Adrenal gland (tissue), 12 donors: ENCODE measurements around the gene PRDM11. TPM values are rescaled to one million over a fixed set of nuclear protein-coding genes. Genes with fewer than 3 reads are reported as not detected.

Source experiments
- DNase-seq, 7 donors: peaks; one replicate each; pipeline ENCODE4 v3.0.0-alpha.2; 2019 to 2020
- H3K27ac ChIP-seq, 5 donors: fragments of 200-600 bp; sonication (generic) in 4 of 5; 1 replicate in 3 of 5; 2 replicates in 2 of 5; pipeline versions ENCODE4 v1.5.1 to v1.8.0; 2016 to 2020; ENCODE audit warnings: mild to moderate bottlenecking in 1 of 5
- H3K27me3 ChIP-seq: fragments of 200-600 bp; 2 replicates; pipeline ENCODE4 v1.8.0; 2021
- H3K36me3 ChIP-seq, 2 donors: fragments of 200-600 bp; replicated peaks in 1 of 2; 1 replicate in 1 of 2; 2 replicates in 1 of 2; pipeline versions ENCODE4 v1.5.1 to v1.8.0; 2018 to 2022
- H3K4me1 ChIP-seq, 2 donors: fragments of 200-600 bp; replicated peaks in 1 of 2; 1 replicate in 1 of 2; 2 replicates in 1 of 2; pipeline versions ENCODE4 v1.5.1 to v1.8.0; 2018 to 2021
- H3K4me3 ChIP-seq, 4 donors: fragments of 200-600 bp; sonication (generic) in 3 of 4; one replicate each; pipeline ENCODE4 v1.5.1; 2016 to 2018
- H3K9me3 ChIP-seq, 3 donors: fragments of 200-600 bp; sonication (generic) in 1 of 3; replicated peaks in 1 of 3; 1 replicate in 2 of 3; 2 replicates in 1 of 3; pipeline versions ENCODE4 v1.5.1 to v1.8.0; 2016 to 2021
- POLR2A ChIP-seq, 2 donors: fragments of 450-650 bp; IDR thresholded peaks; one replicate each; pipeline ENCODE4 v1.6.1; 2017; ENCODE audit warnings: antibody characterized with exemption in 2 of 2, mild to moderate bottlenecking in 2 of 2, moderate library complexity in 1 of 2
- WGBS, 4 donors: extraction: QIAGEN DNeasy Blood & Tissue Kit in 2 of 4; methylation state at CpG; one replicate each; pipeline versions ENCODE4 v1.1.5 to v1.1.7; 2013 to 2017; 5-methylcytosine and 5-hydroxymethylcytosine counted together
- intact Hi-C, 2 donors: fragments of 100-400 bp; cut with DNase I; formaldehyde crosslinking; loops; one replicate each; pipeline versions ENCODE4 v1.14.1 to v1.15.0; 2022 to 2023
- polyA plus RNA-seq, 3 donors: library from polyadenylated mRNA; stranded (reverse); fragments of 200-250 nt in 2 of 3; fragments of 350-450 nt in 1 of 3; fragmentation: Illumina TruSeq in 1 of 3; extraction: RNeasy Lipid Tissue Mini Kit (QIAGEN cat#74804) in 1 of 3; gene quantifications; one replicate each; pipeline ENCODE4 v1.2.3, GENCODE V29; 2013 to 2014
- total RNA-seq, 9 donors: library from RNA; depleted of rRNA in 4 of 9; stranded (reverse); fragments of >200 nt in 4 of 9; fragments of 120-200 nt in 1 of 9; fragmentation: NEBNext Ultra II Directional in 1 of 9; extraction: Animal tissue kit (Norgen Biotek cat#: 25700) in 1 of 9; gene quantifications; one replicate each; pipeline versions ENCODE4 v1.1.0 to v1.2.4, GENCODE V29; 2013 to 2023
- TF ChIP-seq, protein P1 (sequence below), 6 experiments: fragments of 450-650 bp in 4 of 6; fragments of 200-600 bp in 2 of 6; sonication (generic) in 1 of 6; IDR thresholded peaks; 1 replicate in 5 of 6; 2 replicates in 1 of 6; pipeline versions ENCODE4 v1.5.1 to v1.8.0; 2016 to 2021; ENCODE audit warnings: antibody characterized with exemption in 6 of 6, mild to moderate bottlenecking in 2 of 6, moderate library complexity in 1 of 6
- donor health status: healthy with polysubstance abuse.
- donor health status: Bipolar disorder and iron deficiency.
- donor health status: DM: yes; HTN: yes; CAD: no.
- donor health status: DM: no; HTN: no; CAD: no.
- donor health status: DM: no; HTN: no; CAD: no.
- donor health status: DM: yes; HTN: yes; CAD: no.

PRDM11 gene
- total and polyA plus RNA-seq, 12 donors, result 3.3 to 16.9 (median 11.9) TPM

DNA sequence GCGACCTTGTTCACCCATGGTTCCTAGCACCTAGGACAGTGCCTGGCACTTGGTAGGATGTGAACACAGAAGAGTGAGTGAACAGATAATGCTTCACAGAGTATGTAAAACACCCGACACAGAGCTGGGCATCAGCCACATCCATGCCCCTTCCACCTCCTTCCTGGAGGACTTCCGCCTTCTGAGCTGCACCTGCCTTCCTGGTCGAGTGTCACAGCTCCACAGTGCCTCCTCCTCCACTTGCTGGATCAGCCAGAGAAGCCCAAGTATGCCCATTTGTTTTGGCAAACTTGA lies 20.1 kb downstream of the PRDM11 start:
- no peaks in the 10 kb centered on the region for H3K27me3 ChIP-seq
- 79 to 85% (median 79%) methylated on average over 4 of the region's 4 CpGs for WGBS, 4 donors
- TF ChIP-seq, protein P1, sequence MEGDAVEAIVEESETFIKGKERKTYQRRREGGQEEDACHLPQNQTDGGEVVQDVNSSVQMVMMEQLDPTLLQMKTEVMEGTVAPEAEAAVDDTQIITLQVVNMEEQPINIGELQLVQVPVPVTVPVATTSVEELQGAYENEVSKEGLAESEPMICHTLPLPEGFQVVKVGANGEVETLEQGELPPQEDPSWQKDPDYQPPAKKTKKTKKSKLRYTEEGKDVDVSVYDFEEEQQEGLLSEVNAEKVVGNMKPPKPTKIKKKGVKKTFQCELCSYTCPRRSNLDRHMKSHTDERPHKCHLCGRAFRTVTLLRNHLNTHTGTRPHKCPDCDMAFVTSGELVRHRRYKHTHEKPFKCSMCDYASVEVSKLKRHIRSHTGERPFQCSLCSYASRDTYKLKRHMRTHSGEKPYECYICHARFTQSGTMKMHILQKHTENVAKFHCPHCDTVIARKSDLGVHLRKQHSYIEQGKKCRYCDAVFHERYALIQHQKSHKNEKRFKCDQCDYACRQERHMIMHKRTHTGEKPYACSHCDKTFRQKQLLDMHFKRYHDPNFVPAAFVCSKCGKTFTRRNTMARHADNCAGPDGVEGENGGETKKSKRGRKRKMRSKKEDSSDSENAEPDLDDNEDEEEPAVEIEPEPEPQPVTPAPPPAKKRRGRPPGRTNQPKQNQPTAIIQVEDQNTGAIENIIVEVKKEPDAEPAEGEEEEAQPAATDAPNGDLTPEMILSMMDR (IDR thresholded peaks at IDR 0.05), result no peak

DNA sequence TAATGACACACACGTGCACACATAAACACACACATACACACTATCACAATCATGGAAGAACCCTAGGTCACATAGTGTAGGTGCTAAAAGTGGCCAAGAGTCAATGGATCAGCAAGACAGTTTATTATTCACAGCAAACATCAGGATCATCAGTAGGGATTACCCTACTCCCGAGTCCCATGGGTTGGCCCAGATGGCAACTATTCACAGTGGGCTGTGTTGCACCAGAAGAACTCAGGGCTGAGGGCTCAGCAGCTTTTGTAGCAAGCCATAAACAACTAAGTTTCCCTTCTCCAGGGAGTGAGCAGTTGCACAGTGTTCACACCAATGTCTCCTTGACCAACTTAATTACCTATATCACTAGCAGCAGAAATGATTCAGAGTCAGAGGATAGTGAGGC lies 20.8 kb downstream of the PRDM11 start:
- intact Hi-C loops, result no loop called here
- peaks cover 7 to 31% of the 10 kb centered on the region in 2 donors for H3K4me1 ChIP-seq
- no peaks in the 10 kb centered on the region for H3K9me3 ChIP-seq
- no peak overlapping the region for H3K4me3 ChIP-seq
- TF ChIP-seq, protein P1 (IDR thresholded peaks at IDR 0.05), result no peak
- TF ChIP-seq POLR2A (IDR thresholded peaks at IDR 0.05), result no peak
- WGBS, 4 donors, result 72 to 95% (median 88%) methylated on average over 2 of the region's 2 CpGs
- DNase-seq, result no peak
- no peaks in the 10 kb centered on the region for H3K27me3 ChIP-seq
- no peaks in the 10 kb centered on the region for H3K36me3 ChIP-seq
- H3K27ac ChIP-seq, result no peak overlapping the region

More for the DNA sequence above, 20.1 kb downstream of the PRDM11 start:
- intact Hi-C loops, result no loop called here
- H3K27ac ChIP-seq, result no peak overlapping the region
- H3K4me3 ChIP-seq, result no peak overlapping the region
- H3K4me1 ChIP-seq, result peaks cover 15 to 38% of the 10 kb centered on the region in 2 donors
- no peaks in the 10 kb centered on the region for H3K9me3 ChIP-seq
- no peaks in the 10 kb centered on the region for H3K36me3 ChIP-seq
- DNase-seq, result no peak

GRCh38 chr11:45168366-45169130 lies 22.1 kb downstream of the PRDM11 start:
- H3K36me3 ChIP-seq, result no peaks in the 10 kb centered on the region
- H3K9me3 ChIP-seq, result no peaks in the 10 kb centered on the region
- H3K27me3 ChIP-seq, result no peaks in the 10 kb centered on the region
- WGBS, 4 donors, result 64 to 72% (median 66%) methylated on average over 9 to 10 of the region's 10 CpGs
- TF ChIP-seq, protein P1 (IDR thresholded peaks at IDR 0.05), result no peak
- no peak for TF ChIP-seq POLR2A (IDR thresholded peaks at IDR 0.05)
- intact Hi-C loops, result no loop called here
- no peak for DNase-seq
- peaks cover 7 to 22% of the 10 kb centered on the region in 2 donors for H3K4me1 ChIP-seq
- no peak overlapping the region for H3K27ac ChIP-seq
- no peak overlapping the region for H3K4me3 ChIP-seq

DNA sequence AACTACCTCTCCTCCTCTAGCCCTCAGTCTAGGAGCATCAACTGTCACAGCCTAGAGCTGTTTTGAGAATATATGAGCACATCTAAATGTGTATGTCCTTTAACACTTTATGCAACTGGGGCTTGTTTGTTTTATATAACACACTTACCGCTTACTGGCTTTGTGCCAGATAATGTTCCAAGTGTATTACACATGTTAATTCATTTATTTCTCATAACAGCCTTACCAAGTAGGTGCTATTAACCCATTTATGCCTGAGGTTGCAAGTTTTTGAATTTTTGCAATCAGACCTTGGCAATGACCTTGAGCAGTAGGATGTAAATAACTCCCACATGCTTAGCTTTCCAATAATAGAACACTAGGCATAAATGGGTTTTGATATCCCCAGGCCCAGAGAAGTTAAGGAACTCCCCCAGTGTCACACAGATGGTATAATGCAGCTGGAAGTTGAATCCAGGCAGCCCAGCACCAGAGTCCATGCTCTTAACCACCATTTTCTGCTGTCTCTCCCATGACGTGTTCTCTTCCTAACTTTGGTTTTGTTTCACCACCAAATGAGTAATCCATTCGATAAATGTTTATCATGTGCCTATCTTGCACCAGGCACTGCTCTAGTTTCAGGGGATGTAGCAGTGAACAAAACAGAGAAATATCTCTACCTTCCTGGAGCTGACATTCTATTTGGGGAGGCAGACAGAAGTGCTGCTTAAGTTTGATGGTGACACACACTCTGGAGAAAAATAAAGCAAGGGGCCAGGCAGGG lies 23.1 kb downstream of the PRDM11 start:
- no peak for TF ChIP-seq POLR2A (IDR thresholded peaks at IDR 0.05)
- TF ChIP-seq, protein P1 (IDR thresholded peaks at IDR 0.05), result no peak
- DNase-seq, result peak in 1 of 7 donors; percentile 7
- H3K4me3 ChIP-seq, result no peak overlapping the region
- H3K9me3 ChIP-seq, result no peaks in the 10 kb centered on the region
- H3K36me3 ChIP-seq, result no peaks in the 10 kb centered on the region
- peaks cover 7 to 17% of the 10 kb centered on the region in 2 donors for H3K4me1 ChIP-seq
- intact Hi-C loops, result no loop called here
- no peaks in the 10 kb centered on the region for H3K27me3 ChIP-seq
- H3K27ac ChIP-seq, result no peak overlapping the region
- WGBS, 4 donors, result 34 to 46% (median 41%) methylated on average over 3 of the region's 3 CpGs
